HCT116 (cell line): Measurements from ENCODE around the gene RASSF9.

Experiments used
- CTCF ChIP-seq, 3 experiments: fragments of 200-600 bp in 1 of 3; sonication (generic) in 1 of 3; IDR thresholded peaks in 2 of 3; conservative IDR thresholded peaks in 1 of 3; 2 replicates each; pipeline ENCODE4 v1.5.1; 2012 to 2017; ENCODE audit warnings: low read depth in 2 of 3, low read length in 2 of 3, antibody characterized with exemption in 1 of 3, borderline replicate concordance in 1 of 3, control low read depth in 1 of 3, mild to moderate bottlenecking in 1 of 3, mixed read lengths in 1 of 3, mixed run types in 1 of 3, moderate library complexity in 1 of 3; ENCODE audit not compliant: insufficient read depth in 1 of 3
- MAX ChIP-seq: IDR thresholded peaks from 2 replicates; pipeline ENCODE4 v1.6.1; 2012
- POLR2A ChIP-seq: IDR thresholded peaks from 2 replicates; pipeline ENCODE4 v1.7.0; 2011; ENCODE audit warnings: borderline replicate concordance; ENCODE audit not compliant: insufficient read depth, insufficient read length; ENCODE audit errors: extremely low read depth
- POLR2AphosphoS5 ChIP-seq: IDR thresholded peaks from 2 replicates; pipeline ENCODE4 v1.6.1; 2011; ENCODE audit warnings: mild to moderate bottlenecking, low read depth, low read length, moderate library complexity
- RAD21 ChIP-seq: IDR thresholded peaks from 2 replicates; pipeline ENCODE4 v1.6.1; 2012; ENCODE audit warnings: low read depth, mild to moderate bottlenecking
- SRF ChIP-seq: IDR thresholded peaks from 2 replicates; pipeline ENCODE4 v1.6.1; 2012; ENCODE audit warnings: low read depth
- YY1 ChIP-seq: IDR thresholded peaks from 2 replicates; pipeline ENCODE4 v1.6.1; 2011; ENCODE audit warnings: low read length, low read depth, moderate library complexity, mild to moderate bottlenecking; ENCODE audit not compliant: insufficient replicate concordance; ENCODE audit errors: extremely low read depth
- ZFX ChIP-seq: fragments of 450-650 bp; IDR thresholded peaks from 2 replicates; pipeline ENCODE4 v1.6.1; 2017
- ZNF274 ChIP-seq: fragments of 200-500 bp; sonication (Bioruptor generic); IDR thresholded peaks from 2 replicates; pipeline ENCODE4 v1.6.1; 2014; ENCODE audit warnings: mild to moderate bottlenecking, low read depth, low read length, inconsistent platforms

- TF ChIP-seq SRF (no peak), POLR2A (no peak), CTCF (IDR thresholded peaks at IDR 0.05 in 2 of 3, conservative IDR thresholded peaks at IDR 0.05 in 1 of 3; ENCODE audit: borderline replicate concordance in 1 of 3, insufficient read depth in 1 of 3, low read depth in 2 of 3, low read length in 2 of 3) (no peak), ZFX (no peak), RAD21 (no peak), POLR2AphosphoS5 (no peak), ZNF274 (no peak), YY1 (no peak), MAX (no peak)
Measured at GRCh38 chr12:85874031-85874461, 37.8 kb upstream of the RASSF9 start, which contains the start of gene NTS.
